ENCODE results near the gene LPAR3. TPM values are rescaled to one million over a fixed set of nuclear protein-coding genes. Genes with fewer than 3 reads are reported as not detected.

Gene LPAR3
- total RNA-seq, 1 donor from 2014 or later, result 1.2 TPM

DNA sequence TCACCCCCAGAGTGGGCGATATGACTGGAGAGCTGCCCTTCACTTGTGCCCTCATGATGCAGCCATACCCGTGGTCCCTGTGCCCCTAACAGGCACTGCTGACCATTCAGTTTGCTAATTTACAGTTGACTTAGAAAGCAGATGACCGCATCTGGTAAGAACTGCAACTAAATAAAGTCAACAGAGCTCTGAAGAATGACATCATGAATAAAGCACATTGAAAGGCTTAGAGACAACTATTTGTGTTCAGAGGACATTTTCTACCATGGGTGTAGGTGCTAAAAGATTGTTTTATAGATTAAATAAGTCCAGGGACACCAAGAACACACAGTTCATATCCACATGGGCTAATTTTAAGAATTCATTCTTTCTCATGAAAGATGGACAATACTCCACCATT lies 65.5 kb downstream of the LPAR3 start:
- TF ChIP-seq, protein P1, sequence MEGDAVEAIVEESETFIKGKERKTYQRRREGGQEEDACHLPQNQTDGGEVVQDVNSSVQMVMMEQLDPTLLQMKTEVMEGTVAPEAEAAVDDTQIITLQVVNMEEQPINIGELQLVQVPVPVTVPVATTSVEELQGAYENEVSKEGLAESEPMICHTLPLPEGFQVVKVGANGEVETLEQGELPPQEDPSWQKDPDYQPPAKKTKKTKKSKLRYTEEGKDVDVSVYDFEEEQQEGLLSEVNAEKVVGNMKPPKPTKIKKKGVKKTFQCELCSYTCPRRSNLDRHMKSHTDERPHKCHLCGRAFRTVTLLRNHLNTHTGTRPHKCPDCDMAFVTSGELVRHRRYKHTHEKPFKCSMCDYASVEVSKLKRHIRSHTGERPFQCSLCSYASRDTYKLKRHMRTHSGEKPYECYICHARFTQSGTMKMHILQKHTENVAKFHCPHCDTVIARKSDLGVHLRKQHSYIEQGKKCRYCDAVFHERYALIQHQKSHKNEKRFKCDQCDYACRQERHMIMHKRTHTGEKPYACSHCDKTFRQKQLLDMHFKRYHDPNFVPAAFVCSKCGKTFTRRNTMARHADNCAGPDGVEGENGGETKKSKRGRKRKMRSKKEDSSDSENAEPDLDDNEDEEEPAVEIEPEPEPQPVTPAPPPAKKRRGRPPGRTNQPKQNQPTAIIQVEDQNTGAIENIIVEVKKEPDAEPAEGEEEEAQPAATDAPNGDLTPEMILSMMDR (IDR thresholded peaks at IDR 0.05; ENCODE audit: unreplicated experiment), result no peak
- Mint-ChIP-seq H3K27ac (ENCODE audit: unreplicated experiment) (no peak overlapping the region), H3K9me3 (ENCODE audit: unreplicated experiment) (no peaks in the 10 kb centered on the region), H3K36me3 (ENCODE audit: low read depth, unreplicated experiment) (no peaks in the 10 kb centered on the region), H3K4me3 (ENCODE audit: unreplicated experiment) (no peak overlapping the region), H3K27me3 (ENCODE audit: unreplicated experiment) (no peaks in the 10 kb centered on the region), H3K4me1 (ENCODE audit: unreplicated experiment) (no peaks in the 10 kb centered on the region)
- no peak for DNase-seq (ENCODE audit: low spot score)

DNA sequence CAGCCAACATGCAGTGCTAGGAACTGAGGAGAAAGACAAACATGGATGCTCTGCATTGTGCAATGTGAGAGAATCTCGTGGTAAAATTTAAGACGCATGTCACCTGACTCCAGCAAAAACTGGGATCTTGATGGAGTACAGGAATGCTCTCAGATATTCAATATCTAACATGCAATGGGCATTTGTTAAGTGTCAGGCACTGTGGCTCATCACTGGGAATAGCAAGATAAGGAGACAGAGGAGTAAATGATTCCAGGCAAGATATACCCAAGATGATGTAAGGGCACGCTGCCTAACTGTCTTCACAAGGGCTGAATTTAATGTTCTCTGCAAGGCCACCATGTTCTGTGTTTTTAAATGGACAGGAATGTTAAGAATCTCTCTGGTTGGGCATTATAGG lies 67.8 kb downstream of the LPAR3 start:
- H3K9me3 Mint-ChIP-seq (ENCODE audit: unreplicated experiment), result no peaks in the 10 kb centered on the region
- no peak overlapping the region for H3K27ac Mint-ChIP-seq (ENCODE audit: unreplicated experiment)
- no peak for DNase-seq (ENCODE audit: low spot score)
- H3K4me1 Mint-ChIP-seq (ENCODE audit: unreplicated experiment), result no peaks in the 10 kb centered on the region
- no peaks in the 10 kb centered on the region for H3K36me3 Mint-ChIP-seq (ENCODE audit: low read depth, unreplicated experiment)
- TF ChIP-seq, protein P1 (IDR thresholded peaks at IDR 0.05; ENCODE audit: unreplicated experiment), result no peak
- no peaks in the 10 kb centered on the region for H3K27me3 Mint-ChIP-seq (ENCODE audit: unreplicated experiment)
- no peak overlapping the region for H3K4me3 Mint-ChIP-seq (ENCODE audit: unreplicated experiment)

DNA sequence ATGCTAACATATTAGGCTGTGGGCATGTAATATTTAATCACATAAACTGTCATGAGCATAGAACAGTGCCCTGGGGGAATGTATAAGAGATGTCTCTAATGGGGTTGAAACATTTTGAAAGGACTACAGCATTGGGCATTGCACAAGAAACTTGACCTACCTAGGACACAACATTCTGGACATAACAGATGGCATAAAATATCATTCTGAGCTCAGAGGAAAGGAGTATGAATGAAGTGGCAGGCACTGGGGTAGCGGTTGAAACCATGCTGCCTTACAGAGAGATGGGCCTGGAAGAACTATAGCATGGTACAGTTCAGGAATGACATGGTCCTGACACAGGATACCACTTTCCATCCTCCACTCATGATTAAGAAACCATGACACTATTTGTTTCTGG lies 69.0 kb downstream of the LPAR3 start:
- no peak overlapping the region for H3K27ac Mint-ChIP-seq (ENCODE audit: unreplicated experiment)
- no peaks in the 10 kb centered on the region for H3K36me3 Mint-ChIP-seq (ENCODE audit: low read depth, unreplicated experiment)
- TF ChIP-seq, protein P1 (IDR thresholded peaks at IDR 0.05; ENCODE audit: unreplicated experiment), result no peak
- H3K9me3 Mint-ChIP-seq (ENCODE audit: unreplicated experiment), result no peaks in the 10 kb centered on the region
- no peak for DNase-seq (ENCODE audit: low spot score)
- no peaks in the 10 kb centered on the region for H3K27me3 Mint-ChIP-seq (ENCODE audit: unreplicated experiment)
- H3K4me3 Mint-ChIP-seq (ENCODE audit: unreplicated experiment), result no peak overlapping the region
- H3K4me1 Mint-ChIP-seq (ENCODE audit: unreplicated experiment), result no peaks in the 10 kb centered on the region

DNA sequence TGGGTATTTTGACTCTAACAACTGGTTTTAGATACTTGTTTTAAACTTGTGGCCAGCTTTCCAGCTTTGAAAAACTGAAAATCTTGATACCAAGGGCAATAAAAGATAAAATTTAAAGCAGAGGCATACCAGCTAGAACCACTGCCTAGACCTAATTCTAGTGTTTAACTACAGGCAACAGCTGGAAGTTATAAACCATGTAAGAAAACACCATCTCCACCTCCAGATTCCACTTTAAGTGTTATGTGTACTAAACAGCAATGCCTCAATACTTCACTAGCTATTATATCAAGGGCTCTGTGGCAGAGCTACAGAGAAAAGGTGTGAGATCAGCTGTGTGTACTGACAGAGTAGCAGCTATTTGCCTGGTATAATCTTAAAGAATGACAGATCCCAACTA lies 69.5 kb downstream of the LPAR3 start:
- DNase-seq (ENCODE audit: low spot score), result no peak
- Mint-ChIP-seq H3K4me3 (ENCODE audit: unreplicated experiment) (no peak overlapping the region), H3K27ac (ENCODE audit: unreplicated experiment) (no peak overlapping the region), H3K27me3 (ENCODE audit: unreplicated experiment) (no peaks in the 10 kb centered on the region), H3K36me3 (ENCODE audit: low read depth, unreplicated experiment) (no peaks in the 10 kb centered on the region), H3K4me1 (ENCODE audit: unreplicated experiment) (no peaks in the 10 kb centered on the region), H3K9me3 (ENCODE audit: unreplicated experiment) (no peaks in the 10 kb centered on the region)
- TF ChIP-seq, protein P1 (IDR thresholded peaks at IDR 0.05; ENCODE audit: unreplicated experiment), result no peak

DNA sequence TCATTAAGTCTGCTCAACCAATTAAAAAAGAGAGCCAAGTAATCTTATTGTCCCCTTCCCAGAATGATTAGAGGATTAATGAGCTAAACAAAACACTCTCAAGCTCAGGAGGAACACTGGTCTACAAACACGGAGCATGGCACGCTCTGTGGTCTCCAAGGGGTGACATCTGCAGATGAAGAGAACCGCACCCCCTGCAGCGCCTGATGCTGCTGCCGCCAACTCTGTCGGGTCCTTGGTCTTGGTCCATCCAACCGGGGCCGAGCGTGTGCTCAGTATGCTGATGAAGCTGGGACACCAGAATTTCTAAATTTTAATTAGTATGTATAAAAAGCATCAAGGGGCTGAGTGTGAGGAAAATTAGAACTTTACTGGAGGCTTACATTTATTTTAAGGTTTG lies 82.7 kb downstream of the LPAR3 start:
- no peak for DNase-seq (ENCODE audit: low spot score)
- no peaks in the 10 kb centered on the region for H3K9me3 Mint-ChIP-seq (ENCODE audit: unreplicated experiment)
- H3K27me3 Mint-ChIP-seq (ENCODE audit: unreplicated experiment), result no peaks in the 10 kb centered on the region
- H3K27ac Mint-ChIP-seq (ENCODE audit: unreplicated experiment), result no peak overlapping the region
- no peak overlapping the region for H3K4me3 Mint-ChIP-seq (ENCODE audit: unreplicated experiment)
- H3K4me1 Mint-ChIP-seq (ENCODE audit: unreplicated experiment), result no peaks in the 10 kb centered on the region
- TF ChIP-seq, protein P1 (IDR thresholded peaks at IDR 0.05; ENCODE audit: unreplicated experiment), result no peak
- no peaks in the 10 kb centered on the region for H3K36me3 Mint-ChIP-seq (ENCODE audit: low read depth, unreplicated experiment)

Measured in endothelial cell (in vitro differentiated cells).